H7 (cell line): ENCODE results near the gene GOLT1A. TPM values are rescaled to one million over a fixed set of nuclear protein-coding genes. Genes with fewer than 3 reads are reported as not detected.
A peak's percentile ranks its signal among the peaks of the same experiment; 100 is the strongest.

Experiments
- DNase-seq: peaks from one replicate; pipeline ENCODE4 v3.0.0; 2012
- H3K27me3 ChIP-seq: 2 replicates; pipeline ENCODE4 v1.6.0; 2011; ENCODE audit warnings: mild to moderate bottlenecking, low read length; ENCODE audit not compliant: control insufficient read depth, insufficient read depth
- H3K36me3 ChIP-seq: replicated peaks from 2 replicates; pipeline ENCODE4 v1.5.1; 2011; ENCODE audit warnings: low read length; ENCODE audit not compliant: control insufficient read depth, insufficient read depth
- H3K4me3 ChIP-seq: 2 replicates; pipeline ENCODE4 v1.5.1; 2011; ENCODE audit warnings: low read depth, mild to moderate bottlenecking, control low read depth, low read length, moderate library complexity; ENCODE audit not compliant: insufficient read depth
- total RNA-seq: library from RNA; depleted of rRNA; stranded (reverse); fragments of >200 nt; shearing (Covaris generic); gene quantifications from 2 replicates; pipeline ENCODE4 v1.2.3, GENCODE V29; 2014

Gene GOLT1A
- total RNA-seq, 1 experiment from 2014 or later, result 0.76 TPM

GRCh38 chr1:204176049-204176448 lies 37.7 kb downstream of the GOLT1A start:
- Histone ChIP-seq H3K27me3 (peaks cover 4% of the 10 kb centered on the region; the same call in 1 of the 2 replicates), H3K4me3 (no peak overlapping the region), H3K36me3 (no peaks in the 10 kb centered on the region)
- DNase-seq, result no peak

GRCh38 chr1:204174958-204175357 lies 38.8 kb downstream of the GOLT1A start:
- Histone ChIP-seq H3K4me3 (no peak overlapping the region), H3K27me3 (peaks cover 4% of the 10 kb centered on the region; the same call in 1 of the 2 replicates), H3K36me3 (no peaks in the 10 kb centered on the region)
- no peak for DNase-seq

GRCh38 chr1:204172404-204173029 lies 41.3 kb downstream of the GOLT1A start:
- DNase-seq, result no peak
- Histone ChIP-seq H3K36me3 (no peaks in the 10 kb centered on the region), H3K27me3 (peaks cover 3% of the 10 kb centered on the region; the same call in 1 of the 2 replicates), H3K4me3 (no peak overlapping the region)

- no peak for DNase-seq
- Histone ChIP-seq H3K27me3 (peaks cover 2% of the 10 kb centered on the region; the same call in 1 of the 2 replicates), H3K36me3 (no peaks in the 10 kb centered on the region)
Measured at GRCh38 chr1:204171751-204172178, 42.0 kb downstream of the GOLT1A start.

GRCh38 chr1:204170494-204171155 lies 43.2 kb downstream of the GOLT1A start:
- Histone ChIP-seq H3K27me3 (no peaks in the 10 kb centered on the region; the same call in 1 of the 2 replicates), H3K36me3 (no peaks in the 10 kb centered on the region), H3K4me3 (no peak overlapping the region)
- no peak for DNase-seq

More at GRCh38 chr1:204171751-204172178, 42.0 kb downstream of the GOLT1A start:
- no peak overlapping the region for H3K4me3 ChIP-seq

GRCh38 chr1:204169858-204170257 lies 43.9 kb downstream of the GOLT1A start:
- DNase-seq, result no peak
- no peak overlapping the region for H3K4me3 ChIP-seq
- no peaks in the 10 kb centered on the region; the same call in 1 of the 2 replicates for H3K27me3 ChIP-seq
- no peaks in the 10 kb centered on the region for H3K36me3 ChIP-seq

- no peak for DNase-seq
- H3K27me3 ChIP-seq, result no peaks in the 10 kb centered on the region; the same call in 1 of the 2 replicates
- no peaks in the 10 kb centered on the region for H3K36me3 ChIP-seq
- no peak overlapping the region for H3K4me3 ChIP-seq
Measured at GRCh38 chr1:204167730-204168129, 46.1 kb downstream of the GOLT1A start.

GRCh38 chr1:204166219-204166618 lies 47.6 kb downstream of the GOLT1A start, which contains the start of gene REN:
TSS of gene REN (minus strand) at chr1:204166337. CDS start at chr1:204166293, 44 bp downstream.
- H3K36me3 ChIP-seq, result no peaks in the 10 kb centered on the region
- no peak for DNase-seq
- no peak within 1 kb of the TSS for H3K4me3 ChIP-seq
- no peaks in the 10 kb centered on the region; the same call in 1 of the 2 replicates for H3K27me3 ChIP-seq

GRCh38 chr1:204162494-204163074 lies 51.2 kb downstream of the GOLT1A start:
- H3K4me3 ChIP-seq, result no peak overlapping the region
- no peaks in the 10 kb centered on the region; the same call in 1 of the 2 replicates for H3K27me3 ChIP-seq
- H3K36me3 ChIP-seq, result no peaks in the 10 kb centered on the region
- peak; percentile 94 for DNase-seq

- no peak overlapping the region for H3K4me3 ChIP-seq
- H3K36me3 ChIP-seq, result no peaks in the 10 kb centered on the region
- DNase-seq, result no peak
- no peaks in the 10 kb centered on the region; the same call in 1 of the 2 replicates for H3K27me3 ChIP-seq
Measured at GRCh38 chr1:204161609-204162493, 51.9 kb downstream of the GOLT1A start.

- Histone ChIP-seq H3K4me3 (no peak overlapping the region), H3K36me3 (no peaks in the 10 kb centered on the region), H3K27me3 (no peaks in the 10 kb centered on the region; the same call in 1 of the 2 replicates)
- no peak for DNase-seq
Measured at GRCh38 chr1:204157962-204158361, 55.8 kb downstream of the GOLT1A start.

GRCh38 chr1:204155881-204156280 lies 57.9 kb downstream of the GOLT1A start:
- peaks cover 13% of the 10 kb centered on the region; the same call in 1 of the 2 replicates for H3K27me3 ChIP-seq
- no peak for DNase-seq

GRCh38 chr1:204154568-204155255 lies 59.1 kb downstream of the GOLT1A start:
- no peak for DNase-seq
- H3K27me3 ChIP-seq, result peaks cover 17% of the 10 kb centered on the region
- no peaks in the 10 kb centered on the region for H3K36me3 ChIP-seq
- no peak overlapping the region for H3K4me3 ChIP-seq

More at GRCh38 chr1:204155881-204156280, 57.9 kb downstream of the GOLT1A start:
- Histone ChIP-seq H3K4me3 (no peak overlapping the region), H3K36me3 (no peaks in the 10 kb centered on the region)
